ENCODE results near the gene CACNA1D.

Gene CACNA1D

GRCh38 chr3:53719796-53720195 is 225.4 kb downstream of the CACNA1D start:
- DNase-seq: no peak

- no peak for DNase-seq
Measured at GRCh38 chr3:53721187-53722119, 227.0 kb downstream of the CACNA1D start.

GRCh38 chr3:53724566-53724965 is 230.2 kb downstream of the CACNA1D start:
- DNase-seq: no peak

- DNase-seq: no peak
Measured at GRCh38 chr3:53725387-53725995, 231.1 kb downstream of the CACNA1D start.

- DNase-seq: no peak
Measured at GRCh38 chr3:53726643-53727042, 232.2 kb downstream of the CACNA1D start.

GRCh38 chr3:53728606-53729005 is 234.2 kb downstream of the CACNA1D start:
- no peak for DNase-seq

GRCh38 chr3:53729159-53729558 is 234.7 kb downstream of the CACNA1D start:
- no peak for DNase-seq

GRCh38 chr3:53729618-53730017 is 235.2 kb downstream of the CACNA1D start:
- no peak for DNase-seq

GRCh38 chr3:53730576-53730975 is 236.2 kb downstream of the CACNA1D start:
- no peak for DNase-seq

GRCh38 chr3:53731934-53732624 is 237.7 kb downstream of the CACNA1D start:
- DNase-seq: no peak

- no peak for DNase-seq
Measured at GRCh38 chr3:53733446-53733845, 239.0 kb downstream of the CACNA1D start.

- no peak for DNase-seq
Measured at GRCh38 chr3:53739966-53740365, 245.6 kb downstream of the CACNA1D start.

GRCh38 chr3:53740956-53741355 is 246.5 kb downstream of the CACNA1D start:
- no peak for DNase-seq

- DNase-seq: no peak
Measured at GRCh38 chr3:53744351-53744750, 249.9 kb downstream of the CACNA1D start.

GRCh38 chr3:53747559-53747958 is 253.1 kb downstream of the CACNA1D start:
- DNase-seq: no peak

GRCh38 chr3:53748512-53749271 is 254.3 kb downstream of the CACNA1D start:
- DNase-seq: peak; percentile 37

- DNase-seq: peak; percentile 54
Measured at GRCh38 chr3:53749448-53749847, 255.0 kb downstream of the CACNA1D start.

GRCh38 chr3:53750253-53751210 is 256.1 kb downstream of the CACNA1D start:
- DNase-seq: peak; percentile 20

GRCh38 chr3:53753518-53754183 is 259.2 kb downstream of the CACNA1D start:
- no peak for DNase-seq

GRCh38 chr3:53754325-53754724 is 259.9 kb downstream of the CACNA1D start:
- no peak for DNase-seq

- no peak for DNase-seq
Measured at GRCh38 chr3:53758846-53759245, 264.4 kb downstream of the CACNA1D start.

Measured in CD4-positive, alpha-beta T cell treated with Interferon gamma for 1 hour (primary cell).